Measurements from ENCODE around the gene TBL1XR1. TPM values are rescaled to one million over a fixed set of nuclear protein-coding genes. Genes with fewer than 3 reads are reported as not detected.

Gene TBL1XR1
- total and polyA plus RNA-seq, 2 of the 13 experiments (the other 11 are each of a cell fraction or from before 2014, with no cell fraction given): 57.7 to 62.5 TPM

DNA sequence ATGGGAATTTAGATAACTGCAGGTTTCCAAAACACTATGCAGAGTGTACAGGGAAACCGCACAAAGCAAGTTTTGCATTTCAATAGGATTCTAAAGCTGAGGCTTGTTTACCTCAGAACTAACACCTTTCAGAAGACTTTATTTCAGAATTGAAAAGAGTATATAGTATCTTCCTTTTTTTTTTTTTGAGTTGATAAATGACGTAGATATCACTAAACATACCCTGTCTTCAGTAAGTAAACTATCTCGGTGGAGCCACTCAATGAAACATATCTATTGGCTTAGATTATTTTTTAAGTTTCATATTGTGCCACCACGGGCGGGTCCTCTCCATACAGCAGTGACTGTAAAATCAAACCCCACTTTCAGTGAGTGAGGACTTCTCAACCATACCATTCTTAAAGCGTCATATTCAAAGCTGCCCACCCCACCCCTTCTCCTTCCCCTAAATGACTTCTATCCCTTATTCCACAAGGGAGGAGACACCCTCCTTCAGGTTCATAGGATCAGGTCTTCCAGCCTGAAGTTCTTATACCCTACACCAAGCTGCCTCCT is 2.0 kb upstream of the TBL1XR1 start:
- H3K27ac ChIP-seq (ENCODE audit: extremely low read length, insufficient read depth, low read length): no peak overlapping the region
- peaks cover 24% of the 10 kb centered on the region for H3K79me2 ChIP-seq (ENCODE audit: insufficient read depth, low read length)
- FAIRE-seq: no peak
- H3K4me1 ChIP-seq (ENCODE audit: insufficient read depth, low read length): peaks cover 24% of the 10 kb centered on the region
- H4K20me1 ChIP-seq (ENCODE audit: insufficient read depth, low read length): peaks cover 10% of the 10 kb centered on the region
- intact Hi-C loops (cut with micrococcal nuclease; ENCODE audit: unreplicated experiment) (loop anchor here (2.0 to 10.0 kb wide), 5 partner anchors 47 to 296 kb away; no protein-coding TSS in a partner anchor), in situ Hi-C loops (cut with HindIII; ENCODE audit: extremely low pct_ligation_motif_present, low pct_unique_long_range_greater_than_20kb) (loop anchor here (5.0 to 10.0 kb wide), 2 partner anchors 144 to 158 kb away; no protein-coding TSS in a partner anchor)
- H3K27me3 ChIP-seq (ENCODE audit: control insufficient read depth in 1 of 2, insufficient read depth in 2 of 2, low read length in 2 of 2): no peaks in the 10 kb centered on the region; a peak in 1 of 5 replicates
- TF ChIP-seq RAD51 (IDR thresholded peaks at IDR 0.05; ENCODE audit: borderline replicate concordance): no peak
- no peak for TF ChIP-seq HOXA7 (CRISPR knock-in tag; IDR thresholded peaks at IDR 0.05)
- no peak for TF ChIP-seq ZSCAN29 (CRISPR knock-in tag; conservative IDR thresholded peaks at IDR 0.05)
- TF ChIP-seq ZNF207 (IDR thresholded peaks at IDR 0.05; ENCODE audit: borderline replicate concordance): no peak
- no peak for DNase-seq (ENCODE audit: low spot score)
- ChIA-PET CTCF (ENCODE audit: low intra/inter-chr PET ratio, low total read pairs) (no interaction called here), POLR2A (interaction anchor here (0.8 to 6.1 kb wide), 2 partner anchors 8 to 161 kb away, joined by 3 to 125 read pairs; no protein-coding TSS in a partner anchor)
- no peaks in the 10 kb centered on the region for H3K36me3 ChIP-seq (replicated peaks in 1 of 2; ENCODE audit: control insufficient read depth in 1 of 2, insufficient read depth in 2 of 2, low read length in 2 of 2)
- WGBS (ENCODE audit: low lambda C conversion rate): 88% methylated on average over 6 of the region's 6 CpGs
- ATAC-seq: no peak
- H3K4me2 ChIP-seq (ENCODE audit: low read depth, low read length): no peak overlapping the region
- no TSS peak for BruUV-seq (replicated peaks)
- H3K9ac ChIP-seq (ENCODE audit: insufficient read depth, low read depth, low read length): no peak overlapping the region
- H3K4me3 ChIP-seq (replicated peaks in 1 of 3; ENCODE audit: insufficient read depth in 1 of 3, low read depth in 2 of 3, low read length in 3 of 3): no peak overlapping the region
- H2AFZ ChIP-seq (ENCODE audit: low read length): no peak overlapping the region
- H3K9me3 ChIP-seq (ENCODE audit: low read length): no peaks in the 10 kb centered on the region

DNA sequence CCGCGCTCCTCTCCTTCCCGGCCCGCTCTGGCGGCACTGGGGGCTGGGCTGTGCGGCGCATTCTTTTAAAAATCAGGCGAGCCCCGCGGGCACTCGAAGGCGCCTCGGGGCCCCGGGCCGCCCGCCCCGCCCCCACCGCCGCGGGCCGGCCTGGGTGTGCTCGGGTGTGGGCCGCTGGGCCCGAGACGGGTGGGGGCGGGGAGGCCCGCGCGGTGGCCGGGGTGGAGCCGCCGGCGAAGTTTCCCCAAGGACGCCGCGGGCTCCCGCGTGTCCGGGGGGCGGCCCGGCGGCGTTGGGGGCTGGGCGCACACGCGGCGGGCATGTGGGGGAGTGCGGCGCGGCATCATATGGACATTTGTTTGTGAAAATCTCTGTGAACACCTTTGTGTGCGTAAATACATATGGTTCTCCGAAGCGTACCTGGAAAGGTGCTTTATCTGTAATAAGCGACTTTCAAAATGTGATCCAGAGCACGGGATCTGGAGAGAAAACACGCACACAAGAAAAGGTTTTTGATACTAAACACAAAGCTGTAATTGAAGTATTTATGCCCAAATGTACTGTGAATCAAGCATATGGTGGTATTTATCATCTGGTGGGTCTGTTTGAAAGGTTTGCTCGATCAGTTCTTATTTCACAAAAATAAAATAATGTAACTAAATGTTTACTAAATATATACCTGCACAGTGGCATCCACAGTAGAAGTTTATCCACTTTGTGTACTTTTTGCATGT is 612 bp upstream of the TBL1XR1 start:
- Histone ChIP-seq H2AFZ (ENCODE audit: low read length) (peak overlapping the region; percentile 86), H3K9me3 (ENCODE audit: low read length) (no peaks in the 10 kb centered on the region), H3K4me2 (ENCODE audit: low read depth, low read length) (peak overlapping the region; percentile 97), H3K27ac (ENCODE audit: extremely low read length, insufficient read depth, low read length) (peak overlapping the region; percentile 80), H4K20me1 (ENCODE audit: insufficient read depth, low read length) (peaks cover 19% of the 10 kb centered on the region), H3K36me3 (replicated peaks in 1 of 2; ENCODE audit: control insufficient read depth in 1 of 2, insufficient read depth in 2 of 2, low read length in 2 of 2) (no peaks in the 10 kb centered on the region), H3K9ac (ENCODE audit: insufficient read depth, low read depth, low read length) (peak overlapping the region; percentile 96), H3K4me3 (replicated peaks in 1 of 3; ENCODE audit: insufficient read depth in 1 of 3, low read depth in 2 of 3, low read length in 3 of 3) (peak overlapping the region; percentile 64 to 82 (median 64)), H3K4me1 (ENCODE audit: insufficient read depth, low read length) (peaks cover 36% of the 10 kb centered on the region), H3K79me2 (ENCODE audit: insufficient read depth, low read length) (peaks cover 38% of the 10 kb centered on the region), H3K27me3 (ENCODE audit: control insufficient read depth in 1 of 2, insufficient read depth in 2 of 2, low read length in 2 of 2) (no peaks in the 10 kb centered on the region; a peak in 1 of 5 replicates)
- POLR2A ChIA-PET: interaction anchor here (0.6 to 6.1 kb wide), 5 partner anchors 10 to 162 kb away, joined by 3 to 125 read pairs (median 3); no protein-coding TSS in a partner anchor
- FAIRE-seq: no peak
- CTCF ChIA-PET (ENCODE audit: low intra/inter-chr PET ratio, low total read pairs): no interaction called here
- intact Hi-C loops (cut with micrococcal nuclease; ENCODE audit: unreplicated experiment) (loop anchor here (1.0 to 10.0 kb wide), 6 partner anchors 46 to 297 kb away; no protein-coding TSS in a partner anchor), in situ Hi-C loops (cut with HindIII; ENCODE audit: extremely low pct_ligation_motif_present, low pct_unique_long_range_greater_than_20kb) (loop anchor here (5.0 to 10.0 kb wide), 2 partner anchors 143 to 159 kb away; no protein-coding TSS in a partner anchor)
- peak; percentile 70 for ATAC-seq
- BruUV-seq (replicated peaks): TSS peak; percentile 96
- 3% methylated on average over 8 of the region's 57 CpGs for WGBS (ENCODE audit: low lambda C conversion rate)
- DNase-seq (ENCODE audit: low spot score): no peak
- TF ChIP-seq, protein P1, sequence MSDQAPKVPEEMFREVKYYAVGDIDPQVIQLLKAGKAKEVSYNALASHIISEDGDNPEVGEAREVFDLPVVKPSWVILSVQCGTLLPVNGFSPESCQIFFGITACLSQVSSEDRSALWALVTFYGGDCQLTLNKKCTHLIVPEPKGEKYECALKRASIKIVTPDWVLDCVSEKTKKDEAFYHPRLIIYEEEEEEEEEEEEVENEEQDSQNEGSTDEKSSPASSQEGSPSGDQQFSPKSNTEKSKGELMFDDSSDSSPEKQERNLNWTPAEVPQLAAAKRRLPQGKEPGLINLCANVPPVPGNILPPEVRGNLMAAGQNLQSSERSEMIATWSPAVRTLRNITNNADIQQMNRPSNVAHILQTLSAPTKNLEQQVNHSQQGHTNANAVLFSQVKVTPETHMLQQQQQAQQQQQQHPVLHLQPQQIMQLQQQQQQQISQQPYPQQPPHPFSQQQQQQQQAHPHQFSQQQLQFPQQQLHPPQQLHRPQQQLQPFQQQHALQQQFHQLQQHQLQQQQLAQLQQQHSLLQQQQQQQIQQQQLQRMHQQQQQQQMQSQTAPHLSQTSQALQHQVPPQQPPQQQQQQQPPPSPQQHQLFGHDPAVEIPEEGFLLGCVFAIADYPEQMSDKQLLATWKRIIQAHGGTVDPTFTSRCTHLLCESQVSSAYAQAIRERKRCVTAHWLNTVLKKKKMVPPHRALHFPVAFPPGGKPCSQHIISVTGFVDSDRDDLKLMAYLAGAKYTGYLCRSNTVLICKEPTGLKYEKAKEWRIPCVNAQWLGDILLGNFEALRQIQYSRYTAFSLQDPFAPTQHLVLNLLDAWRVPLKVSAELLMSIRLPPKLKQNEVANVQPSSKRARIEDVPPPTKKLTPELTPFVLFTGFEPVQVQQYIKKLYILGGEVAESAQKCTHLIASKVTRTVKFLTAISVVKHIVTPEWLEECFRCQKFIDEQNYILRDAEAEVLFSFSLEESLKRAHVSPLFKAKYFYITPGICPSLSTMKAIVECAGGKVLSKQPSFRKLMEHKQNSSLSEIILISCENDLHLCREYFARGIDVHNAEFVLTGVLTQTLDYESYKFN (CRISPR knock-in tag; conservative IDR thresholded peaks at IDR 0.05): 0 out of 2 replicates have a peak, but pooled peaks have one; percentile 16
- TF ChIP-seq, protein P2, sequence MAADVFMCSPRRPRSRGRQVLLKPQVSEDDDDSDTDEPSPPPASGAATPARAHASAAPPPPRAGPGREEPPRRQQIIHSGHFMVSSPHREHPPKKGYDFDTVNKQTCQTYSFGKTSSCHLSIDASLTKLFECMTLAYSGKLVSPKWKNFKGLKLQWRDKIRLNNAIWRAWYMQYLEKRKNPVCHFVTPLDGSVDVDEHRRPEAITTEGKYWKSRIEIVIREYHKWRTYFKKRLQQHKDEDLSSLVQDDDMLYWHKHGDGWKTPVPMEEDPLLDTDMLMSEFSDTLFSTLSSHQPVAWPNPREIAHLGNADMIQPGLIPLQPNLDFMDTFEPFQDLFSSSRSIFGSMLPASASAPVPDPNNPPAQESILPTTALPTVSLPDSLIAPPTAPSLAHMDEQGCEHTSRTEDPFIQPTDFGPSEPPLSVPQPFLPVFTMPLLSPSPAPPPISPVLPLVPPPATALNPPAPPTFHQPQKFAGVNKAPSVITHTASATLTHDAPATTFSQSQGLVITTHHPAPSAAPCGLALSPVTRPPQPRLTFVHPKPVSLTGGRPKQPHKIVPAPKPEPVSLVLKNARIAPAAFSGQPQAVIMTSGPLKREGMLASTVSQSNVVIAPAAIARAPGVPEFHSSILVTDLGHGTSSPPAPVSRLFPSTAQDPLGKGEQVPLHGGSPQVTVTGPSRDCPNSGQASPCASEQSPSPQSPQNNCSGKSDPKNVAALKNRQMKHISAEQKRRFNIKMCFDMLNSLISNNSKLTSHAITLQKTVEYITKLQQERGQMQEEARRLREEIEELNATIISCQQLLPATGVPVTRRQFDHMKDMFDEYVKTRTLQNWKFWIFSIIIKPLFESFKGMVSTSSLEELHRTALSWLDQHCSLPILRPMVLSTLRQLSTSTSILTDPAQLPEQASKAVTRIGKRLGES (CRISPR knock-in tag; IDR thresholded peaks at IDR 0.05; ENCODE audit: borderline replicate concordance): 0 out of 2 replicates have a peak, but pooled peaks have one; percentile 44
- TF ChIP-seq ZFY (CRISPR knock-in tag; IDR thresholded peaks at IDR 0.05): peak; percentile 63
